OCI-LY3 (cell line): ENCODE data around the gene DYRK1A.

ENCODE experiments used
- H2AFZ ChIP-seq: fragments of 200-600, 300-600 bp; shearing (Covaris generic); 2 replicates; pipeline ENCODE4 v1.6.0; 2014; ENCODE audit warnings: antibody characterized with exemption, low read depth, low read length
- H3K27ac ChIP-seq: fragments of 200-600, 300-600 bp; sonication (generic); 2 replicates; pipeline ENCODE4 v1.5.1; 2014; ENCODE audit warnings: mild to moderate bottlenecking, low read length, moderate library complexity, mixed read lengths
- H3K27me3 ChIP-seq: fragments of 200-600, 300-600 bp; sonication (generic); 2 replicates; pipeline ENCODE4 v1.6.1; 2014; ENCODE audit warnings: low read depth, low read length, mixed read lengths
- H3K36me3 ChIP-seq: fragments of 200-600, 300-600 bp; sonication (generic); replicated peaks from 2 replicates; pipeline ENCODE3; 2014; ENCODE audit warnings: low read depth, low read length, mixed read lengths
- H3K4me1 ChIP-seq: fragments of 300-600, 200-600 bp; sonication (generic); 2 replicates; pipeline ENCODE4 v1.6.1; 2014; ENCODE audit warnings: low read length, mixed read lengths
- H3K4me2 ChIP-seq: fragments of 200-600, 300-600 bp; sonication (generic); 2 replicates; pipeline ENCODE4 v1.6.1; 2014; ENCODE audit warnings: low read length, mixed read lengths
- H3K4me3 ChIP-seq: fragments of 300-600, 200-600 bp; sonication (generic); 2 replicates; pipeline ENCODE4 v1.5.1; 2014; ENCODE audit warnings: antibody characterized with exemption, mild to moderate bottlenecking, low read length, moderate library complexity
- H3K79me2 ChIP-seq: fragments of 300-600, 200-600 bp; shearing (Covaris generic); 2 replicates; pipeline ENCODE4 v1.6.1; 2014; ENCODE audit warnings: mild to moderate bottlenecking, low read length, mixed read lengths
- H3K9ac ChIP-seq: fragments of 300-600, 200-600 bp; shearing (Covaris generic); 2 replicates; pipeline ENCODE4 v1.6.0; 2014; ENCODE audit warnings: mild to moderate bottlenecking, low read length, moderate library complexity
- H3K9me3 ChIP-seq: fragments of 200-600, 300-600 bp; shearing (Covaris generic); 2 replicates; pipeline ENCODE4 v1.6.1; 2014; ENCODE audit warnings: low read length, mixed read lengths; ENCODE audit not compliant: insufficient read depth
- H4K20me1 ChIP-seq: fragments of 200-600, 300-600 bp; sonication (generic); 2 replicates; pipeline ENCODE4 v1.6.1; 2016; ENCODE audit warnings: low read length, mixed read lengths; ENCODE audit not compliant: insufficient read depth
- CTCF ChIP-seq: fragments of 200-600, 300-600 bp; sonication (generic); IDR thresholded peaks from 2 replicates; pipeline ENCODE4 v1.5.1; 2014; ENCODE audit warnings: antibody characterized with exemption, low read length, low read depth
- EZH2phosphoT487 ChIP-seq: fragments of 200-600 bp; shearing (Covaris generic); IDR thresholded peaks from 2 replicates; pipeline ENCODE4 v1.6.1; 2018; ENCODE audit warnings: antibody characterized with exemption, mixed run types, low read depth

DYRK1A gene

GRCh38 chr21:37410639-37411038 is 44.1 kb downstream of the DYRK1A start:
- H4K20me1 ChIP-seq: peaks cover 92% of the 10 kb centered on the region
- no peak overlapping the region for H2AFZ ChIP-seq
- H3K9me3 ChIP-seq: no peaks in the 10 kb centered on the region
- H3K4me3 ChIP-seq: no peak overlapping the region
- no peak overlapping the region for H3K9ac ChIP-seq
- H3K4me2 ChIP-seq: no peak overlapping the region
- peaks cover 99% of the 10 kb centered on the region for H3K79me2 ChIP-seq
- H3K4me1 ChIP-seq: peaks cover 35% of the 10 kb centered on the region
- H3K27me3 ChIP-seq: no peaks in the 10 kb centered on the region
- H3K27ac ChIP-seq: no peak overlapping the region
- H3K36me3 ChIP-seq: no peaks in the 10 kb centered on the region
- TF ChIP-seq EZH2phosphoT487: no peak
- no peak for TF ChIP-seq CTCF

- TF ChIP-seq CTCF (no peak), EZH2phosphoT487 (no peak)
- Histone ChIP-seq H3K9ac (no peak overlapping the region), H3K4me3 (no peak overlapping the region), H3K4me2 (peak overlapping the region; percentile 25), H3K27me3 (no peaks in the 10 kb centered on the region), H3K27ac (no peak overlapping the region), H3K4me1 (peaks cover 35% of the 10 kb centered on the region), H3K36me3 (no peaks in the 10 kb centered on the region), H4K20me1 (peaks cover 91% of the 10 kb centered on the region), H3K79me2 (peaks cover 99% of the 10 kb centered on the region), H3K9me3 (no peaks in the 10 kb centered on the region), H2AFZ (no peak overlapping the region)
Observed at GRCh38 chr21:37412603-37413360, 46.2 kb downstream of the DYRK1A start.

- Histone ChIP-seq H3K27ac (peak overlapping the region; percentile 7; the same call in 1 of the 2 replicates), H3K9ac (no peak overlapping the region), H3K4me3 (no peak overlapping the region), H3K4me2 (peak overlapping the region; percentile 39), H3K36me3 (no peaks in the 10 kb centered on the region), H3K9me3 (no peaks in the 10 kb centered on the region), H2AFZ (no peak overlapping the region), H3K27me3 (no peaks in the 10 kb centered on the region), H3K79me2 (peaks cover 99% of the 10 kb centered on the region), H4K20me1 (peaks cover 91% of the 10 kb centered on the region), H3K4me1 (peaks cover 35% of the 10 kb centered on the region)
- TF ChIP-seq CTCF (no peak), EZH2phosphoT487 (no peak)
Observed at GRCh38 chr21:37413553-37414291, 47.1 kb downstream of the DYRK1A start.
